NCI-H460 (cell line): ENCODE measurements around the gene PLXDC2. TPM values are rescaled to one million over a fixed set of nuclear protein-coding genes. Genes with fewer than 3 reads are reported as not detected.

Experiments
- DNase-seq: peaks from one replicate; pipeline ENCODE4 v3.0.0-alpha.2; 2016; ENCODE audit warnings: low read depth; ENCODE audit errors: extremely low read depth
- total RNA-seq: library from RNA; depleted of rRNA; stranded (reverse); fragments of >200 nt; shearing (Covaris generic); gene quantifications from 2 replicates; pipeline ENCODE4 v1.2.3, GENCODE V29; 2014

Gene PLXDC2
- total RNA-seq, 1 experiment from 2014 or later, result 0.07 TPM

DNA sequence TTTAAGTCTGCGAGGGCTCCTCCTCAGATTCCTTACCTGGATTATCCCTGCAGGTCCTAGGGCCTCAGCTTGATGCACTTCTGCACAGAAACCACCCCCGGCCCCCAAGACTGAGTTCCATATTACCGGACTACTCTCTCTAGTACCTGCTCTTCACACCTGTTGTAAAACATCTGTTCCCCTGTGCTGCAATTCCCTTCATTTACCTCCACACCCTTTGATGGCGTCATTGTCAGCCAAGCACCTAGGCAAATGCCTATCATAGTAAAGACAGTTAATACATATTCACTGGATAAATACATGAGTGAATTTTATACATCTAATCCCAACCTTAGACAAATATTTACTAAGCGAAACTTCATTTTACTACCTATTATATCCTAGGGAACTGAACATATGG, 275.5 kb downstream of the PLXDC2 start:
- DNase-seq, result no peak

DNA sequence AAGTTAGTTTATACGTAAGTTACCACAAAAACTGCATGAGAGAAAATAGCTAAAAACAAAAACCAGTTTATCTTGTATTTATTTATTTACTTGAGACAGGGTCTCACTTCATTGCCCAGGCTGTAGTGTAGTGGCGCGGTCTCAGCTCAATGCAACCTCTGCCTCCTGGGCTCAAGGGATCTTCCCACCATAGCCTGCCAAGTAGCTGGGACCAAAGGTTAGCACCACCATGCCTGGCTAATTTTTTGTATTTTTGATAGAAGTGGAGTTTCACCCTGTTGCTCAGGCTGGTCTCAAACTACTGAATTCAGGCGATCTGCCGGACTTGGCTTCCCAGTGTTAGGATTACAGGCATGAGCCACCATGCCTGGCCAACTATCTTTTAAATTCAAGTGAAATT, 277.4 kb downstream of the PLXDC2 start:
- no peak for DNase-seq

DNA sequence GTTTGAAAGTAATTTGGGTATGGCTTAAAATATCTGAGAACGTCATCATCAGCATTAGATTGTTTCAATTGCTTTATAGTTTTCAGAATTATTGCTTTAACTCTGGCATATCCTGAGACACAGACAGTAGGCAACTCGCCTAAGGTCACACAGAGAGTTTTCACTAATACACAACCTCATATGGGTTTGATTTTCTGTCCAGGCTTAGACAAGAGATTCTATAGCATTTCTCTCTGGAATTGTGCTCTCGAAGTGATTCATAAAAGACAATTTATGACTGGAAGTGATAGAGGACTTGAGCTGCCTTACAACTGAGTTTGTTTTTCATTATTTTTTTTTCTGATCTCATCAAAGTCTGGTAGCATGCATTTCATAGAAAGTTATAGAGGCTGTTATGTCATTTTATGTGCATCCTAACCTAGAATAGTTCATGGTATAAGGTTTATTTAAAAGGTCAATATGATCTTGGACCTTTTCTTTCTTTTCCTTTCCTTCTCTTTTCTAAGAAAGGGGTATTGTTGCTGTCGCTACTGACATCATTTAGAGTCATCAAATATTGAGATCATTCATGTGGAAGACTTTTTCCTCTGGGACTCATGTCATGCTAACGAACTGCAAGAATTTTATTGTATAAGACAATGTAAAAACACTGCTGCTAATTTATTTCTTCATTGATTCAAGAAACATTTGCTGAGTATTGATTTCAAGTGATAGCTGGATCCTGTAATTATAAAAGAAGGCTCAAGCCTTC, 278.2 kb downstream of the PLXDC2 start:
- no peak for DNase-seq

DNA sequence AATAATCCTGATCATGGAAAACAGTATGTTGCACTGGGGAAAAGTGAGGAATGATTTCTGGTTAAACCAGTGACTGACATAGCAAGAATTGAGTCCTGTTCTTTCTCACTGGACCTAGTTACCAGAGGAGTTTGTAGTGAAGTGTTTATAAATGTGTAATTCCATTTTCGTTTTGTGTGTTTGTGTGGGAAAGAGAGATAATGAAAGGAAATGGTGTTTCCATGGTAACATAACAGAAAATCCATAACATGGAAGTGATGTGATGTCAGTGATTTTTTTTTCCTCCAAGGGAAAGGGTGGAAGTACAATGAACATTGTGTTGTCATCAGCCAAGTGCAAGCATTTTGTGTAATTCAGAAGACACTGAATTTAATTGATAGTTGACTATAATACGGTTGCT, 283.9 kb downstream of the PLXDC2 start:
- no peak for DNase-seq

DNA sequence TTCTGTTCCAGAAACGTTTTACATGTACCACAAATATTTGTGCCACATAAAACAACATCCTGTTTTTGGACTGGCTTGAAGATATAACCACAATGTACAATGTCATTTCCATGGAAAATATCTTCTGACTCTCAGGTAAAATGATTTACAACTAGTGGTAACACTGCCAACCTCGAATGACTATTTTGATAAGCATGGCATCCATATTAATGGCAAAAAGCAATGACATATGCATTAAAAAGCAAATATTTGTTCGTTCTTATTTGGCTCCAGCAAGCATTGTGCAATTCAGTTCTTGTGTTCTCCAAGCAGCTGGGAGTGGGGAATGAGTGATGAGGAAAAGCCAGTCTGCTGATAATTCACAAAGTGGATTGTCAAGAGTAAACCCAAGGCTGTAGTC, 289.0 kb downstream of the PLXDC2 start:
- DNase-seq, result no peak

DNA sequence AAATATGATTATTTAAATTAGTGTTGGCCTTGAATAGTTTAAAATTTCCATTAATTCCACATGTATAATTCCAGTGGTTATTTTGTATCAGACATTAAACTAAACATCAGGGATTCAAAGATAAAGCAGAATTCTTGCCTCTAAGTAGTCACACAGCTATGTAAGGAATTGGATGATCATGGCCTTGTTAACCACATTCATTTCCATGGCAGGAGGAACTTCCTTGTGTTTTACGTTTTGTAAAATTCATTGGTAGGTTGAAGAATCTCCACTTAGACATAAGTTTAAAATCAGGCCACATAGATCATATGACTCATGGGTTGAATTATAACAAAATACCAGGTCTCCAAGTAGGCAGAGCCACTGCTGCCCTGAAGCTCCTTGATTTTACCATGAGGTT, 289.7 kb downstream of the PLXDC2 start:
- no peak for DNase-seq

DNA sequence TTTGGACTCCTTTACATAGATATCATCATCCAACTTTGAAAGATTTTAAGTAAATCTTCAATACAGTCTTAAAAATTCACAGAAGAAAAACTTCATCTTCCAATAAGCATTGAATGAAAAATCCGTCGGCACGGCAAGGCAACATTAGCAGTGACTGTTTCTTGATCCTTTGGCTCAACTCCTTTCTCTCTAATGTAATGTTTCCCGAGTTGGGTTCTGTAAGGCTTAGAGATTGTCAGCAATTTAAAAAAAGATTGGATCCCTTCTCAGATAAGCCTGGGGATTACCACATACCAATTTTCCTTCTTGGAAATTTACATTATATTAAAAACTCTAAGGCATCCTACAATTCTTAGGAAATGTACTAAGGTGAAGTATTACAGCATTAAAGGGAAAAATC, 291.8 kb downstream of the PLXDC2 start:
- no peak for DNase-seq

DNA sequence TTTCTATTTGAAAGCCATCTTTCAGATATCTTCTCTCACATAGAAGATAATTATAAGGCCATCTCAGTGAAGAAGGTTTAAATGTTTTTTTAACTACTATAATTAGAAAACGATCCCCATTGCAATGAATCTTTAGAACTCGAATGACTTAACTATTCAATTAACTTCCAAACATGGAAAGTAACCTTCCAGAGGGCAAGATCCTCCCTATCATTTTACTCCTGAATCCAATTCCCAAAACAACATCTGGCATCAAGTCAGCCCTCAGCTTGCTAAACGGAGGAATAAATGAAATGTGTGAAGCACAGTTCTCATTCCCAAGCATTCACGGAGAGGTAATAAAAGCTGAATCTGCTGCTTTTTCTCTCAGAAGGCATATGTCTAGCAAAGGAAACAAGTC, 293.4 kb downstream of the PLXDC2 start:
- DNase-seq, result no peak

DNA sequence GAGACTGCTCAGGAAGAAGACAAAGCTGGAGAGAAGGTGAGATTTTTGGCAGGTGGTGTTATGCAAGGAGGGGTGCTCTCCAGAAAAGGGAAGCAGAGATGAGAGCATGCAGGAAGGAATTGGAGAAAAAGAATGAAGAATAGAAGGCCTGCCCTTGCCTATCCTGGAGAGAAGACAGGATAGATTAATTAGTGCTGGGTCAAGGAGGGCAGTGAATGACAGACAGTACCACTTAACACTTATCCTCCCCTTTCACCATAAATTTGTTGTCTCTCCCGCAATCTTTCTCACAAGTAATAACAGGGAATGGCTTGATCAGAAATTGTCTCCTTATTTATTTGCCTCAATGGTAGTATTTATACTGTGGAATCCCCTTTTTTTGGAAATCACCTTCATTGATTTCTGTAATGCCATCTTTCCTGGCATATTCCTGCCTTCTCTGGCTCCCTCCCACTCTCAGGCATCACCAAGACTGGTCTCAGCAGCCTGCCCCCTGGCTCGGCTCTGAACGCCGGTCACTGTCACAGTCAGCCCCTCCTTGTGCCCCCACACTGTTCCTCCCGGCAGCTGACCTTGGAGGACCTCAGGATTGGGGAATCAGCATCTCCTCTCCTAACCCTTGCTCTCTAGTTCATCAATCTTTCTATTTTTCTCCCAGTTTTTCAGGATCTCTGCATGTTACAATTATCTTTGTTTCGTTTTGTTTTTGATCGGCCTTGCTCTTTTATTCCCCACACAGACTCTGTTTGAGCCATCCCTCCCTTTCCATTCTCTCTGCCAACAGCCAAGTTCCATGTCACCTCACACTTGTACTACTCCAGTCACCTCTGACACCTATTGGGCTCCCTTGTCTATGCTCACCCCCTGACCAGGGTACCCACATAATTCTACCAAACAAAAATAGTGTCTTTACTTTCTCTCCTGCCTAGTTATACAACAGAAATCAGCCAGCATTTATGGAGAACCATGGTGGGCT, 294.2 kb downstream of the PLXDC2 start:
- no peak for DNase-seq

DNA sequence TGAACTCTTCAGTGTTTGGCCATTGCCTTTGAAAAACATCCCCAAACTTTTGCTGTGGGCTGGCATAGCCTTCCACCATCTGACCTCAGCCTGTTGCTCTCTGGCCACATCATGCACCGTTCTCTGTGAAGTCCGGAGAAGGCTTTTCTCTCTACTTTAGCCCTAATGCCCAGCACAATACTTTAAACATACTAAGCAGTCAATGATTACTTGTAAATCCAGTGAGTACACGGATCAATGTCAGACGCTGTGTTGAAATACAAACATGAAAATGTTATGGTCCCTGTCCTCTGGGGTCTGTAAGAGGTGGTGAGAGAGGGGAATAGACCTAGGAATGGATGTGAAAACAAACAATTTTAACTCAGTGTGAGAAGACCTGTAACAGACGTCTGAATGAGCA, 297.9 kb downstream of the PLXDC2 start:
- DNase-seq, result no peak

DNA sequence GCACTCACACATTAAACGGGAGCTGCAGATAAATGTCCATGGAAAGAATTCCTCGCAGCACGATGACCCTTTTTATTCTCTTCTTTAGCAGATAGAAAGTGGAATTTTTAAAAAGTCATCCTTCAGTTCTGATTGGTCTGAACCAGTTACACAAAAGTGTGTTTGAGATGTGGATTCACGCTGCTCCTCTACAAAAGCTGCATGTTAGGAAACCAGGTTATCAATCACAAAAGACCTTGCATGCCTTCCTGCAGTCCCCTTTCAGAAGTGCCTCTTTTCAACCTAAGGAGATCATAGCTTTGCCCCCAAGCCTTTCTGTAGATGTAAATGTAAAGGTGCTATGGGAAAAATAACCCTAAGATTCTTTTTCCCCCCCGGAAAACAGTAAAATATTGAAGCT, 299.7 kb downstream of the PLXDC2 start:
- DNase-seq, result no peak

DNA sequence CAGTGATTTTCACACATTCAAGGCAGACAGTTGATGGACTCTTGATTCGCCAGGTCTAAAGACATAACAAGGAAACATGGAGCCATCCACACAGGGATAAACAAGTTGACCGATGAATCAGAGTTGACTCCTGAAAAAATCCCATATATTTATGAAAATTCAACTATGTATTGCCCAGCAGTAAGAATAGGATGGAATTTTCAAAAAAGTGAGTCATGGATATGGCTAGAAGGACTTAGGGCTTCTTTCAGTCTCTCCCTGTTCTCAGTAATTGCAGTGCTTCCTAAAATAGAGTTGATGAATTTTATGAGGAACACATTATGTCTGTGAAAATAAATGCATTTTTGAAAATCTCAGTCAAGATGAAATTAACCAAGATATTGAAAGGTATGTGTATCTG, 301.2 kb downstream of the PLXDC2 start:
- DNase-seq, result no peak

DNA sequence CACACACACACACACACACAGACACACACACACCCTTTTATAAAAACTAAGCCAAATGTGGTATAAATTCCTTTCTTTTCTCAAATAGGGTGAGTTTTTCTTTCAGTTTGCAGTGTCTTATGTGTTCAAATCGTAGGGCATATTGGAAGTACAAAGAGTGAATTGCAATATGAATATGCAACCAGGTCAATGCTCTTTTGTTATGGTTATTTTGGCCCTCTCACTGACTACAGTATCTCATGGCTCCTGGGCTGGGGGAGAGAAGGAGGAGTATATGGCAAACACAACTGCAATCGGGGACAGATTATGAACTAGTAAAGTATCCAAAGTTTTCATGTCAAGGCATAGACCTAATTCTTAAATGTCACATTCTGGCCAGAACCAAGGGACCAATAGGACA, 301.9 kb downstream of the PLXDC2 start:
- no peak for DNase-seq

DNA sequence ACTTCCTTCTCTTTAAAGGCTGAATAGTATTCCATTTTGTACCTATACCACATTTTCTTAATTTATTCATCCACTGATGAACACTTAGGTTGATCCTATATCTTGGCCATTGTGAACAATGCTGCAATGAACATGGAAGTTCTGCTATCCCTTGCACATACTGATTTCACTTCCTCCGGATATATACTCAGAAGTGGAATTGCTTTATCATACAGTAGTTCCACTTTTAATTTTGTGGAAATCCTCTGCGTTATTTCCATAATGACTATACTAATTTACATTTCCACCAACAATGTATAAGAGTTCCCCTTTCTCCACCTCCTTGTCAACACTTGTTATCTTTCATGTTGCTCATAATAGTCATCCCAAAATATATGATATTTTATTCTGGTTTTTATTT, 312.6 kb downstream of the PLXDC2 start:
- no peak for DNase-seq

DNA sequence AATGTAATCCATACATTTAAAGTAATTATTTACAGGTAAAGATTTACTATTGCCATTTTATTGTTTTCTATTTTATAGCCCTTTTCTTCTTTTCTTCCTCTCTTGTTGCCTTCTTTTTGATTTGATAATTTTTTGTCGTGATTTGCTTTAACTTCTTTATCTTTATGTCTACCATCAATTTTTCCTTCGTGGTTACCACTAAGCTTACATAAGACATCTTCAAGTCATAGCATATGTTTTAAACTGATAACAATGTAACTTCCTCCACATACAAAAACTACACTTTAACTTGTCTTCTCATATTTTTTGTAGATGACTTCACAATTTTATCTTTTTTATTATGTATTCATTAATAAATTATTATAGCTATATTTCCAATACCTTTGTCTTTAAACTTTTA, 316.6 kb downstream of the PLXDC2 start:
- no peak for DNase-seq

DNA sequence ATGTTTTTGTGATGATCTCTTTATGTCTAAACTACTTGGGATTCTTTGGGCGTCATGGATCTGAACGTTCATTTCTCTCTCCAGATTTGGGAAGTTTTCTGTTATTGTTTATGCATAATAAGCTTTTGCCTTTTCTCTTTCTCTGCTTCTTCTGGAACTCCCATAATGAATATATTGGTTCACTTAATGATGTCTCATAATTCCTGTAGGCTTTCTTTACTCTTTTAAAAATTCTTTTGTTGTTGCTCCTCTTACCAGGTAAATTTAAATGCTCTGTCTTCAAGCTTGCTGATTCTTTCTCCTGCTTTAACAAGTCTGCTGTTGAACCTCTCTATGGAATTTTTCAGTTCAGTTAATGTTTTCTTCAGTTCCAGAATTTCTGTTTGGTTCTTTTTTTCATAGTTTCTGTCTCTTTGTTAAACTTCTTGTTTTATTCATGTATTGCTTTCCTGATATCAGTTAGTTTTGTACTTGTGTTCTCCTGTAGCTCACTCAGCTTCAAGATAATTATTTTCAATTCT, 317.5 kb downstream of the PLXDC2 start:
- no peak for DNase-seq

DNA sequence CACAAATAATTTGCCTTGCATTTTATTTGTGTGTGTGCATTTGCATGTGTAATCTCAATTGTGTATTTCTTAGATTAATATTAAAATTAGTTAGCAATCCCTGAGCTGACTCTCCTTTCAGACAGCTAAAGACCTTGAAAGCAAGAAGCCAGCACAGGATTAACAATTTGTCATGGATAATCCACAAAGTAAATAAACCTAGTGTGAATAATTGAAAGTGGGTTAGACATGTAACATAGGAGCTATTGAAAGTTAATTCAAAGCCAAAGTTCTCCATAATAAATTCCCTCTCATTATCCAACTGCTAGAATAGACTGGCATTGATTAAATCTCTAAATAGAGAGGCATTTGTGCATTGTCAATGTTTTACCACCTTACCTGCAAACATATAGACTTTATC, 326.1 kb downstream of the PLXDC2 start:
- DNase-seq, result no peak

DNA sequence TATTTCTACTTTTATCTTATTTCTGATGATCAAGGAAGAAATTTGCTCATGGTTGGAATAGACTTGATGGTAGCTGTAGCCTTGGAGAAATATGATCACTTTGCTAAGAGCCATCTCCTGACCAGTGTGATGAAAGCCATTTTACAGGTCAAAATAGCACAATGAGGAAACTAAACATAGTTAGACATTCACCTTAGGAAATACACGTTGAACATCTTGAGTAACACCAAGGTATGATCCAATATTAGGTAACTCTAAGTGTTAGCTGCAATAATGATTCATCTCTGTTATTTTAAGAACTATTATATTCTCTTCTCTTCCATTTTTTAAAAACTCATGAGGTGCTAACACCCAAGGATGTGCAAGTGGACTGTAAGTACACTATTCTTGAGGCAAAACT, 328.0 kb downstream of the PLXDC2 start:
- no peak for DNase-seq

DNA sequence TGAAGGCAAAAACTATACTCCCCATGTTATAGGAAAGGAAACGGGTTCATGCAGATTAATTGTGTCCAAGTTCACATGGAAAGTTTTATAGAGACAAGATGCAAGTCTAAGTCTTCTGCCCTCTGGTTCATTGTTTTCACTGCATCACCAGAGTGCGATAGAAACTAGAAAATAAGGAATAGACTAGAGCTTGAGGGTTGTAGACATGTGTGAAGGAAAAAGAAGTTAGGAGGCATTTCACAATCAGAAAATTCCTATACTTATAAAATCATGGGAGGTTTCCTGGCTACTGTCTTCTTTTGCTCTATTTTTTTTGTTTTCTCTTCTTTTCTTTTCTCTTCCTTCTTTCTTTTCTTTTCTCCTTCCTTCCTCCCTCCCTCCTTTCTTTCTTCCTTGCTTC, 329.8 kb downstream of the PLXDC2 start:
- DNase-seq, result no peak

DNA sequence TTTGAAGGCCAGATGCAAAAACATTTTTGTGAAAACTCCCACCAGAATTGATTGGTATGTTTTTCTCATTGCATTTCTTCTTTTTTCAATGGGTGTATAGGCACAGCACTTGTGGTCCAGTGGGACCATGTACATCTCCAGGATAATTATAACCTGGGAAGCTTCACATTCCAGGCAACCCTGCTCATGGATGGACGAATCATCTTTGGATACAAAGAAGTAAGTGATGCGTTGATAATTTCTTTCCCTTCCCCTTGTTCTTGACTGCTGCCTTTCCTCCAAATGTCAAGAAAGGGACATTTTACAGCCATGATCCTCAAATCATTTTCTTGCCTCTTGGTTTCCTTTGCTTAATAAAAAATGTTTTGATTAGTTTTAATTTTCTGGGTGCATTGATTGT, 331.5 kb downstream of the PLXDC2 start:
- DNase-seq, result no peak

DNA sequence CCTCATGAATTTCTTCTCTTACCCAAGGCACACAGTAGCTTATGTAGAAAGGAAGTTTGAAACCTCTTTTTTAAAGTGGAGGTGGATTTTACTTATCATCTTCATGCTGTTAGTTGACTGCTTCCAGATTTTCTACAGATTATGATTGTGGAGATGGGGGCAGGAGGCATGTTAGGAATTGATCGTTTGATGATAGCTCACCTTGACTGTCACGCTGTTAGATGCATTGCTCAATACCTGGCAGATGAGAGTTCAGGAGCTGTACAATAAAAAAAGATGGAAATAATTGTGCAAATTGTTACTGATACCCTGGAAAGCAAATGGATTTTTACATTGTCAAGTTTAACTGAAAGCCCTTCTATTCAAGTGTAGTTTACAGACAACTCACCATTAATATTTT, 340.3 kb downstream of the PLXDC2 start:
- DNase-seq, result no peak

DNA sequence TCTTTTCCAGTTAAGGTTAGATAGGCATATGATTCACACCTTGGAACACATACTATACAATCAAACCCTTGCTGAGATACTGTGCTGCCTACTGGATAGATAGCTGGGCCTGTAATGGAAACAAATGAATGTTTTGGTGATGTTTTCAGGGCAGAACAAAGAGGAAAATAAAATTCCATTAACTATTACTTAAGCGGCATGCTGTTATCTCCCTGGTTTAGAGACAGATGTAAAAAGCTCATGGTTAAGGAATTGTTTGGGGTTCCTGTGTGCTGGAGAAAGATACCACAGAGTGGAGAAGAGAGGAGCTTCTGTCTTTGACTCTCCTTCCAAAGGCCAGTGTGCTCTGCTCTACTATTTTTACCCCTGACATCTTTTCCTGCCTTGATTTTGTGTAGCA, 341.1 kb downstream of the PLXDC2 start:
- no peak for DNase-seq
